NCI-H2196 treated with DMSO at 0.1 percent for 48 hours (cell line): Measurements from ENCODE around the gene MPPED1.

ENCODE experiments used
- DNase-seq: peaks from one replicate; lab custom pipeline; 2025; ENCODE audit not compliant: unreplicated experiment; lab: John Stamatoyannopoulos, UW

The MPPED1 gene

GRCh38 chr22:43474161-43475101 is 62.6 kb downstream of the MPPED1 start:
- no peak for DNase-seq

- DNase-seq = no peak
Measured at GRCh38 chr22:43475549-43476076, 63.8 kb downstream of the MPPED1 start.

- peak; percentile 49 for DNase-seq
Measured at GRCh38 chr22:43476341-43476740, 64.5 kb downstream of the MPPED1 start.

GRCh38 chr22:43476751-43477725 is 65.2 kb downstream of the MPPED1 start:
- no peak for DNase-seq

GRCh38 chr22:43477966-43478365 is 66.2 kb downstream of the MPPED1 start:
- no peak for DNase-seq

- DNase-seq = no peak
Measured at GRCh38 chr22:43478621-43479300, 66.9 kb downstream of the MPPED1 start.

GRCh38 chr22:43479301-43479950 is 67.6 kb downstream of the MPPED1 start:
- DNase-seq = no peak

- no peak for DNase-seq
Measured at GRCh38 chr22:43479962-43480361, 68.1 kb downstream of the MPPED1 start.

- no peak for DNase-seq
Measured at GRCh38 chr22:43481568-43482317, 69.9 kb downstream of the MPPED1 start.

- no peak for DNase-seq
Measured at GRCh38 chr22:43482318-43482625, 70.5 kb downstream of the MPPED1 start.

- no peak for DNase-seq
Measured at GRCh38 chr22:43483266-43483665, 71.5 kb downstream of the MPPED1 start.

GRCh38 chr22:43483669-43484068 is 71.9 kb downstream of the MPPED1 start:
- no peak for DNase-seq

- no peak for DNase-seq
Measured at GRCh38 chr22:43484227-43484626, 72.4 kb downstream of the MPPED1 start.

- DNase-seq = no peak
Measured at GRCh38 chr22:43485502-43486089, 73.8 kb downstream of the MPPED1 start.

- no peak for DNase-seq
Measured at GRCh38 chr22:43487311-43488030, 75.7 kb downstream of the MPPED1 start.

- no peak for DNase-seq
Measured at GRCh38 chr22:43488031-43488866, 76.4 kb downstream of the MPPED1 start.

- no peak for DNase-seq
Measured at GRCh38 chr22:43488937-43489336, 77.1 kb downstream of the MPPED1 start.

- no peak for DNase-seq
Measured at GRCh38 chr22:43490311-43490710, 78.5 kb downstream of the MPPED1 start.
